ENCODE results near the gene ALAS2. TPM values are rescaled to one million over a fixed set of nuclear protein-coding genes. Genes with fewer than 3 reads are reported as not detected.
"Not testable (repeated sequence)": the region's sequence is repeated elsewhere in the genome, so short reads cannot be mapped to it uniquely, and the experiment has no call there.

The ALAS2 gene
- total RNA-seq = 6.9 TPM

GRCh38 chrX:55030271-55031205 lies at the start of gene ALAS2:
Gene ALAS2, minus strand, starts transcription at chrX:55030977. Its CDS starts 4,977 bp downstream, at chrX:55026000.
- H3K27ac ChIP-seq = no peak within 1 kb of the TSS
- H3K4me3 ChIP-seq = no peak within 1 kb of the TSS
- H3K36me3 ChIP-seq = no peaks in the 10 kb centered on the region
- intact Hi-C loops (cut with DNase I) = no loop called here
- no peaks in the 10 kb centered on the region for H3K27me3 ChIP-seq
- H3K9me3 ChIP-seq = no peaks in the 10 kb centered on the region
- no peaks in the 10 kb centered on the region for H3K4me1 ChIP-seq
- TF ChIP-seq CTCF (IDR thresholded peaks at IDR 0.05) = no peak
- no peak for DNase-seq (ENCODE audit: low spot score in 2 of 2)

- no peak within 1 kb of the TSS for H3K4me3 ChIP-seq
- no peak within 1 kb of the TSS for H3K27ac ChIP-seq
- H3K27me3 ChIP-seq = no peaks in the 10 kb centered on the region
- no peaks in the 10 kb centered on the region for H3K36me3 ChIP-seq
- H3K4me1 ChIP-seq = no peaks in the 10 kb centered on the region
- no peak for TF ChIP-seq CTCF (IDR thresholded peaks at IDR 0.05)
- H3K9me3 ChIP-seq = no peaks in the 10 kb centered on the region
- no peak for DNase-seq (ENCODE audit: low spot score in 2 of 2)
- intact Hi-C loops (cut with DNase I) = no loop called here
Observed at GRCh38 chrX:55074851-55075467, 44.2 kb upstream of the ALAS2 start, which contains the start of gene PAGE2B. Gene PAGE2B, plus strand, starts transcription at chrX:55075030. Its CDS starts 1,012 bp downstream, at chrX:55076042.

GRCh38 chrX:55072286-55072685 lies 41.5 kb upstream of the ALAS2 start:
- H3K4me1 ChIP-seq = no peaks in the 10 kb centered on the region
- no peak for DNase-seq (ENCODE audit: low spot score in 2 of 2)
- intact Hi-C loops (cut with DNase I) = no loop called here
- no peak overlapping the region for H3K4me3 ChIP-seq
- no peak overlapping the region for H3K27ac ChIP-seq
- no peaks in the 10 kb centered on the region for H3K9me3 ChIP-seq
- no peak for TF ChIP-seq CTCF (IDR thresholded peaks at IDR 0.05)
- no peaks in the 10 kb centered on the region for H3K27me3 ChIP-seq
- H3K36me3 ChIP-seq = no peaks in the 10 kb centered on the region

GRCh38 chrX:55067180-55067579 lies 36.4 kb upstream of the ALAS2 start:
- H3K9me3 ChIP-seq; H3K27ac ChIP-seq; intact Hi-C loops (cut with DNase I); H3K36me3 ChIP-seq; H3K4me3 ChIP-seq; H3K27me3 ChIP-seq; H3K4me1 ChIP-seq; DNase-seq (ENCODE audit: low spot score in 2 of 2): not testable (repeated sequence)

GRCh38 chrX:55057675-55058249 lies 27.0 kb upstream of the ALAS2 start:
- no peak overlapping the region for H3K27ac ChIP-seq

More at GRCh38 chrX:55057675-55058249, 27.0 kb upstream of the ALAS2 start:
- H3K9me3 ChIP-seq = no peaks in the 10 kb centered on the region
- TF ChIP-seq CTCF (IDR thresholded peaks at IDR 0.05) = peak; percentile 36 to 79 (median 71)
- H3K4me3 ChIP-seq = peak overlapping the region in 1 of 2 donors; percentile 58
- H3K4me1 ChIP-seq = no peaks in the 10 kb centered on the region
- H3K36me3 ChIP-seq = no peaks in the 10 kb centered on the region
- intact Hi-C loops (cut with DNase I) = loop anchor here (2.0 to 5.0 kb wide), 3 partner anchors 57 to 810 kb away; partner anchors contain the start of gene APEX2
- peak in 1 of 2 donors; percentile 62 for DNase-seq (ENCODE audit: low spot score in 2 of 2)
- no peaks in the 10 kb centered on the region for H3K27me3 ChIP-seq
